H1 (cell line): Measurements from ENCODE around the gene CEP85L.

ENCODE experiments used
- CEBPB ChIP-seq: IDR thresholded peaks from 2 replicates; pipeline ENCODE4 v1.6.1; 2012; ENCODE audit warnings: low read depth, low read length
- EGR1 ChIP-seq: IDR thresholded peaks from 2 replicates; pipeline ENCODE4 v1.6.1; 2011; ENCODE audit warnings: low read depth, low read length, borderline replicate concordance
- EP300 ChIP-seq, 2 experiments: IDR thresholded peaks; 1 replicate in 1 of 2; 2 replicates in 1 of 2; pipeline ENCODE4 v1.6.1; 2011 to 2012; ENCODE audit warnings: low read depth in 2 of 2, low read length in 2 of 2, mild to moderate bottlenecking in 2 of 2, borderline replicate concordance in 1 of 2, inconsistent platforms in 1 of 2, moderate library complexity in 1 of 2
- GABPA ChIP-seq: IDR thresholded peaks from 2 replicates; pipeline ENCODE4 v1.6.1; 2011; ENCODE audit warnings: mild to moderate bottlenecking, low read length, moderate library complexity, borderline replicate concordance; ENCODE audit not compliant: insufficient read depth
- JUND ChIP-seq: IDR thresholded peaks from 2 replicates; pipeline ENCODE4 v1.6.1; 2011; ENCODE audit warnings: mild to moderate bottlenecking, improper control_type of control experiment, low read length
- SP2 ChIP-seq: IDR thresholded peaks from 2 replicates; pipeline ENCODE4 v1.6.1; 2012; ENCODE audit warnings: mild to moderate bottlenecking, low read length, inconsistent platforms
- TAF1 ChIP-seq: IDR thresholded peaks from 2 replicates; pipeline ENCODE4 v1.6.1; 2011; ENCODE audit warnings: mild to moderate bottlenecking, low read depth, low read length
- YY1 ChIP-seq: IDR thresholded peaks from 2 replicates; pipeline ENCODE4 v1.6.1; 2011; ENCODE audit warnings: low read depth, mild to moderate bottlenecking, low read length
- TF ChIP-seq, protein P1 (sequence below), 3 experiments: IDR thresholded peaks; 1 replicate in 2 of 3; 2 replicates in 1 of 3; pipeline versions ENCODE4 v1.5.1 to v1.6.1; 2011; ENCODE audit warnings: low read length in 3 of 3, mild to moderate bottlenecking in 3 of 3, inconsistent platforms in 2 of 3, low read depth in 1 of 3, moderate library complexity in 1 of 3; ENCODE audit not compliant: insufficient read depth in 1 of 3; ENCODE audit errors: control extremely low read depth in 1 of 3
- TF ChIP-seq, protein P2 (sequence below): IDR thresholded peaks from 2 replicates; pipeline ENCODE4 v1.6.1; 2012; ENCODE audit warnings: low read length, inconsistent platforms

- TF ChIP-seq JUND (no peak), GABPA (no peak), CEBPB (no peak), EGR1 (no peak), YY1 (no peak), TAF1 (no peak), EP300 (IDR thresholded peaks at IDR 0.05; ENCODE audit: borderline replicate concordance in 1 of 2, low read depth in 2 of 2, low read length in 2 of 2) (no peak), SP2 (no peak)
- TF ChIP-seq, protein P1, sequence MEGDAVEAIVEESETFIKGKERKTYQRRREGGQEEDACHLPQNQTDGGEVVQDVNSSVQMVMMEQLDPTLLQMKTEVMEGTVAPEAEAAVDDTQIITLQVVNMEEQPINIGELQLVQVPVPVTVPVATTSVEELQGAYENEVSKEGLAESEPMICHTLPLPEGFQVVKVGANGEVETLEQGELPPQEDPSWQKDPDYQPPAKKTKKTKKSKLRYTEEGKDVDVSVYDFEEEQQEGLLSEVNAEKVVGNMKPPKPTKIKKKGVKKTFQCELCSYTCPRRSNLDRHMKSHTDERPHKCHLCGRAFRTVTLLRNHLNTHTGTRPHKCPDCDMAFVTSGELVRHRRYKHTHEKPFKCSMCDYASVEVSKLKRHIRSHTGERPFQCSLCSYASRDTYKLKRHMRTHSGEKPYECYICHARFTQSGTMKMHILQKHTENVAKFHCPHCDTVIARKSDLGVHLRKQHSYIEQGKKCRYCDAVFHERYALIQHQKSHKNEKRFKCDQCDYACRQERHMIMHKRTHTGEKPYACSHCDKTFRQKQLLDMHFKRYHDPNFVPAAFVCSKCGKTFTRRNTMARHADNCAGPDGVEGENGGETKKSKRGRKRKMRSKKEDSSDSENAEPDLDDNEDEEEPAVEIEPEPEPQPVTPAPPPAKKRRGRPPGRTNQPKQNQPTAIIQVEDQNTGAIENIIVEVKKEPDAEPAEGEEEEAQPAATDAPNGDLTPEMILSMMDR (IDR thresholded peaks at IDR 0.05; ENCODE audit: control extremely low read depth in 1 of 3, insufficient read depth in 1 of 3, low read depth in 1 of 3, low read length in 3 of 3) = no peak
- TF ChIP-seq, protein P2, sequence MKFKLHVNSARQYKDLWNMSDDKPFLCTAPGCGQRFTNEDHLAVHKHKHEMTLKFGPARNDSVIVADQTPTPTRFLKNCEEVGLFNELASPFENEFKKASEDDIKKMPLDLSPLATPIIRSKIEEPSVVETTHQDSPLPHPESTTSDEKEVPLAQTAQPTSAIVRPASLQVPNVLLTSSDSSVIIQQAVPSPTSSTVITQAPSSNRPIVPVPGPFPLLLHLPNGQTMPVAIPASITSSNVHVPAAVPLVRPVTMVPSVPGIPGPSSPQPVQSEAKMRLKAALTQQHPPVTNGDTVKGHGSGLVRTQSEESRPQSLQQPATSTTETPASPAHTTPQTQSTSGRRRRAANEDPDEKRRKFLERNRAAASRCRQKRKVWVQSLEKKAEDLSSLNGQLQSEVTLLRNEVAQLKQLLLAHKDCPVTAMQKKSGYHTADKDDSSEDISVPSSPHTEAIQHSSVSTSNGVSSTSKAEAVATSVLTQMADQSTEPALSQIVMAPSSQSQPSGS = no peak
Observed at GRCh38 chr6:118581489-118581959, 69.9 kb downstream of the CEP85L start.
